GM12878 (cell line): ENCODE measurements around the gene TEX36.

Source experiments
- CREB1 ChIP-seq: IDR thresholded peaks from 2 replicates; pipeline ENCODE4 v1.6.1; 2012; ENCODE audit warnings: low read depth, mild to moderate bottlenecking, inconsistent platforms
- CTCF ChIP-seq, 3 experiments: IDR thresholded peaks in 2 of 3; conservative IDR thresholded peaks in 1 of 3; 2 replicates each; pipeline ENCODE4 v1.5.1; 2011; ENCODE audit warnings: low read depth in 3 of 3, low read length in 3 of 3, mild to moderate bottlenecking in 3 of 3, control low read depth in 2 of 3, moderate library complexity in 2 of 3, inconsistent platforms in 1 of 3, mixed read lengths in 1 of 3; ENCODE audit not compliant: control insufficient read depth in 2 of 3, insufficient read depth in 1 of 3; ENCODE audit errors: extremely low read depth in 1 of 3
- FOXM1 ChIP-seq: IDR thresholded peaks from 2 replicates; pipeline ENCODE4 v1.6.1; 2012; ENCODE audit warnings: low read depth, mild to moderate bottlenecking, inconsistent platforms, low read length, moderate library complexity
- GABPA ChIP-seq: IDR thresholded peaks from 2 replicates; pipeline ENCODE4 v1.6.1; 2014; ENCODE audit warnings: antibody characterized with exemption, low read depth, mild to moderate bottlenecking, inconsistent platforms
- MTA2 ChIP-seq: fragments of 450-650 bp; IDR thresholded peaks from 2 replicates; pipeline ENCODE4 v1.6.1; 2016; ENCODE audit warnings: low read depth, mild to moderate bottlenecking, moderate library complexity
- POLR2A ChIP-seq: IDR thresholded peaks from 2 replicates; pipeline ENCODE4 v1.6.1; 2011; ENCODE audit warnings: low read depth, mild to moderate bottlenecking, low read length
- RAD21 ChIP-seq: IDR thresholded peaks from 2 replicates; pipeline ENCODE4 v1.6.1; 2011; ENCODE audit warnings: mild to moderate bottlenecking, low read depth, low read length, moderate library complexity; ENCODE audit not compliant: insufficient read depth
- REST ChIP-seq: IDR thresholded peaks from 2 replicates; pipeline ENCODE4 v1.6.1; 2012; ENCODE audit warnings: mild to moderate bottlenecking, low read depth, low read length
- SMC3 ChIP-seq: IDR thresholded peaks from 2 replicates; pipeline ENCODE4 v1.6.1; 2011; ENCODE audit warnings: low read length, improper control_type of control experiment, borderline replicate concordance
- SP1 ChIP-seq: IDR thresholded peaks from one replicate; pipeline ENCODE4 v1.6.1; 2011; ENCODE audit warnings: low read depth, low read length
- YY1 ChIP-seq: IDR thresholded peaks from 2 replicates; pipeline ENCODE4 v1.6.1; 2011; ENCODE audit warnings: low read depth, mild to moderate bottlenecking, low read length
- ZNF274 ChIP-seq: IDR thresholded peaks from one replicate; pipeline ENCODE4 v1.8.0; 2011; ENCODE audit not compliant: insufficient read length, insufficient read depth
- ZNF384 ChIP-seq: IDR thresholded peaks from 2 replicates; pipeline ENCODE4 v1.6.1; 2012; ENCODE audit warnings: low read depth, mild to moderate bottlenecking, low read length, improper control_type of control experiment, borderline replicate concordance

GRCh38 chr10:125639846-125640245 is 43.1 kb downstream of the TEX36 start:
- no peak for TF ChIP-seq RAD21
- no peak for TF ChIP-seq POLR2A
- no peak for TF ChIP-seq CREB1
- TF ChIP-seq YY1: no peak
- TF ChIP-seq MTA2: no peak
- TF ChIP-seq CTCF (IDR thresholded peaks at IDR 0.05 in 2 of 3, conservative IDR thresholded peaks at IDR 0.05 in 1 of 3; ENCODE audit: control insufficient read depth in 2 of 3, extremely low read depth in 1 of 3, insufficient read depth in 1 of 3, low read depth in 3 of 3, low read length in 3 of 3): no peak
- TF ChIP-seq ZNF384: no peak
- no peak for TF ChIP-seq SMC3
- no peak for TF ChIP-seq FOXM1
- TF ChIP-seq GABPA: no peak
- TF ChIP-seq REST: no peak
- TF ChIP-seq SP1: no peak
- TF ChIP-seq ZNF274: no peak
